Smooth muscle cell (in vitro differentiated cells): ENCODE results near the gene OR5A1. TPM values are rescaled to one million over a fixed set of nuclear protein-coding genes. Genes with fewer than 3 reads are reported as not detected.

Source experiments
- DNase-seq: peaks from one replicate; lab custom pipeline; 2025; ENCODE audit not compliant: unreplicated experiment; lab: John Stamatoyannopoulos, UW
- H2AFZ ChIP-seq: fragments of 200-600 bp; sonication (generic); 2 replicates; pipeline ENCODE4 v1.6.0; 2016; ENCODE audit warnings: antibody characterized with exemption, low read depth, mild to moderate bottlenecking
- H3F3A ChIP-seq: fragments of 200-600 bp; sonication (generic); 2 replicates; pipeline ENCODE4 v1.6.0; 2017; ENCODE audit warnings: antibody characterized with exemption, low read depth
- H3K27ac ChIP-seq: fragments of 200-600 bp; sonication (generic); 2 replicates; pipeline ENCODE4 v1.5.1; 2016; ENCODE audit warnings: low read depth, mild to moderate bottlenecking
- H3K27me3 ChIP-seq: fragments of 200-600 bp; sonication (generic); 2 replicates; pipeline ENCODE4 v1.6.1; 2016; ENCODE audit warnings: low read depth, mild to moderate bottlenecking
- H3K36me3 ChIP-seq: fragments of 200-600 bp; sonication (generic); 2 replicates; pipeline ENCODE4 v1.5.1; 2016; ENCODE audit warnings: low read depth
- H3K4me1 ChIP-seq: fragments of 200-600 bp; sonication (generic); 2 replicates; pipeline ENCODE4 v1.5.1; 2016; ENCODE audit warnings: low read depth
- H3K4me2 ChIP-seq: fragments of 200-600 bp; sonication (generic); 2 replicates; pipeline ENCODE4 v1.6.0; 2016; ENCODE audit warnings: mild to moderate bottlenecking
- H3K4me3 ChIP-seq: fragments of 200-600 bp; sonication (generic); 2 replicates; pipeline ENCODE4 v1.5.1; 2016; ENCODE audit warnings: mild to moderate bottlenecking
- H3K79me2 ChIP-seq: fragments of 200-600 bp; sonication (generic); 2 replicates; pipeline ENCODE4 v1.6.0; 2016; ENCODE audit warnings: low read depth, mild to moderate bottlenecking
- H3K9ac ChIP-seq: fragments of 200-600 bp; sonication (generic); 2 replicates; pipeline ENCODE4 v1.6.0; 2016; ENCODE audit warnings: low read depth
- H3K9me3 ChIP-seq: fragments of 200-600 bp; sonication (generic); replicated peaks from 2 replicates; pipeline ENCODE4 v1.5.1; 2016; ENCODE audit warnings: low read depth
- H4K20me1 ChIP-seq: fragments of 200-600 bp; sonication (generic); 2 replicates; pipeline ENCODE4 v1.6.0; 2016; ENCODE audit warnings: low read depth
- CTCF ChIP-seq: fragments of 200-600 bp; sonication (generic); IDR thresholded peaks from 2 replicates; pipeline ENCODE4 v1.5.1; 2017; ENCODE audit warnings: borderline replicate concordance, mild to moderate bottlenecking, antibody characterized with exemption; ENCODE audit not compliant: insufficient read depth, poor library complexity, severe bottlenecking
- WGBS: methylation state at CpG from one replicate; pipeline ENCODE4 v1.1.7; 2016; ENCODE audit warnings: low lambda C conversion rate; 5-methylcytosine and 5-hydroxymethylcytosine counted together
- polyA plus RNA-seq: library from polyadenylated mRNA; unstranded; fragments of >200 nt; fragmentation: Nextera tagmentation; extraction: Ambion mirVana; gene quantifications from 2 replicates; pipeline ENCODE4 v1.2.1, GENCODE V29; 2016
- total RNA-seq: library from RNA; depleted of rRNA; stranded (reverse); fragments of >200 nt; gene quantifications from 2 replicates; pipeline ENCODE4 v1.2.3, GENCODE V29; 2014

The OR5A1 gene
- total and polyA plus RNA-seq, 2 experiments from 2014 or later: not detected

DNA sequence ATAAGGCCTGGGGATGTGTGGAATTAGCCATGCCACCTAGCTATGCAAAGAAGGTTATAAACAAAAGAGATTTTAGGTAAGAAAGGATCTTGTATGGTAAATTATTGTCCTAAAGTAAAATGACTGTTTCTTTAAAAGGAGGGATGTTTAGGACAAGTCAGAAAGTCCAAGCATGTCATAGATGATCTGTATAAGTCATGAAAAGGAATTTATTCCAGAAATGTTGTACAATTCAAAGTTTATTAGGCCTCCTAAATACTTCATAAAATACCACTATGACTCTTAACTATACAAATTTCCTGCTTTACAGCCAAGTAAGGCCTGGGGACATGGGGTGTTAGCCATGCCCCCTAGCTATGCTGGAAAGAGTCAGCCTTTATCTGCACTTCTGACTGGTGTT lies 32.7 kb upstream of the OR5A1 start:
- Histone ChIP-seq H3K79me2 (no peaks in the 10 kb centered on the region), H3K9ac (no peak overlapping the region), H3K27ac (no peak overlapping the region), H3K36me3 (no peaks in the 10 kb centered on the region), H2AFZ (no peak overlapping the region), H3K4me1 (no peaks in the 10 kb centered on the region), H3K9me3 (no peaks in the 10 kb centered on the region), H3K4me3 (no peak overlapping the region), H4K20me1 (no peaks in the 10 kb centered on the region), H3K4me2 (no peak overlapping the region), H3F3A (no peaks in the 10 kb centered on the region), H3K27me3 (no peaks in the 10 kb centered on the region)
- TF ChIP-seq CTCF: no peak
- DNase-seq: no peak

DNA sequence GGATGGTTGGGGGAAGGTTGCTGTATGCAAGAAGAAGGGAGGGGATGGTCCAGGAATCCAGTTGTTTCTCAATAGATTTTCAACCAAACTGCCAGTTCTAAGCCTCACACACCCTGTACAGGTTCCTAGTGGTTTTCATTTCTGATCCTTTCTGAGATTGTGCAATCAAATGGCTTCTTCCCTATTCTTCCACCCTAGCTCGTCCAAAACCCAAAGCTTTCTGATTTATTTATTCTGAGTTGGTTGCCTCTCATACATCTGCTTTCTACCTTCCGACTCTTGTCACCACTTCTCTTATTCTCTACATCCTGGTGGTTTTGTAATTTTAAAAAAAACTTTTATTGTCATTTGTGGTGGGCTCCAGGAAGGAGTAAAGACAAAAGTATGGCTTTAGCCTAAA lies 22.6 kb upstream of the OR5A1 start:
- no peak for DNase-seq
- no peaks in the 10 kb centered on the region for H3K27me3 ChIP-seq
- no peaks in the 10 kb centered on the region for H4K20me1 ChIP-seq
- no peaks in the 10 kb centered on the region for H3K36me3 ChIP-seq
- WGBS: 79% methylated on average over 2 of the region's 2 CpGs
- H3K4me3 ChIP-seq: no peak overlapping the region
- no peak overlapping the region for H3K9ac ChIP-seq
- no peak overlapping the region for H3K4me2 ChIP-seq
- H2AFZ ChIP-seq: no peak overlapping the region
- no peaks in the 10 kb centered on the region for H3F3A ChIP-seq
- H3K79me2 ChIP-seq: no peaks in the 10 kb centered on the region
- no peak overlapping the region for H3K27ac ChIP-seq
- TF ChIP-seq CTCF: no peak
- no peaks in the 10 kb centered on the region for H3K9me3 ChIP-seq
- no peaks in the 10 kb centered on the region for H3K4me1 ChIP-seq

DNA sequence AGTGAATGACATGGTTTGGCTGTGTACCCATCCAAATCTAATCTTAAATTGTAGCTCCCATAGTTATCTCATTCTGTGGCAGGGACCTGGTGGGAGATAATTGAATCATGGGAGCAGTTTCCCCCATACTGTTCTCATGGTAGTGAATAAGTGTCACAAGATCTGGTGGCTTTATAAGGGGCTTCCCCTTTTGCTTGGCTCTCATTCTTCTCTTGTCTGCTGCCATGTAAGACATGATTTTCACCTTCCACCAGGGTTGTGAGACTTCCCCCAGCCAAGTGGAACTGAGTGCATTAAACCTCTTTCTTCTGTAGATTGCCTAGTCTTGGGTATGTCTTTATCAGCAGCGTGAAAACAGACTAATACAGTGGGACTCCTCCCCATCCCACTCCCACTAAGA lies 21.2 kb upstream of the OR5A1 start:
- WGBS: 86% methylated on average over 1 of the region's 1 CpG
- Histone ChIP-seq H2AFZ (no peak overlapping the region), H3K4me2 (no peak overlapping the region), H3K4me1 (no peaks in the 10 kb centered on the region), H3K27ac (no peak overlapping the region), H3K4me3 (no peak overlapping the region), H3F3A (no peaks in the 10 kb centered on the region), H3K36me3 (no peaks in the 10 kb centered on the region), H3K9ac (no peak overlapping the region), H3K79me2 (no peaks in the 10 kb centered on the region), H4K20me1 (no peaks in the 10 kb centered on the region), H3K27me3 (no peaks in the 10 kb centered on the region), H3K9me3 (no peaks in the 10 kb centered on the region)
- DNase-seq: no peak
- no peak for TF ChIP-seq CTCF

DNA sequence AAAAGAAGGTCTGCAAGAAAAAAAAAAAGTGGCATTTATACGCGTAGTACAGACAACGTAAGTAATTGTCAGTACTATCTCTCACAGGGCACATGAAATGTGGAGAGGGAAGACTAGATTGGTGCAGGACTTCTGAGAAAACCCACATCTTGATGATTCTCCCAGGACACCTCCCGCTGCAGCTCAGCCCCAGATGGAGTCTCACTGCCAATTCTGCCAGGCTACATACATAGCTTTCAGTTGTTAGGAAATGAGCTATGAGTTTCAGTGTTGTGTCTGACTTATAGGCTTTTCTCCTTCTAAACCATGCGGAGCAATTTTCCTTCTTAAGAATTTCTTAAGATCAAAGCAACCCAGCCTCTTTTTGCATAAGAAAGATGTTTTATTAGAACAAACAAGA lies 19.7 kb upstream of the OR5A1 start:
- WGBS: 91% methylated on average over 5 of the region's 5 CpGs
- Histone ChIP-seq H2AFZ (no peak overlapping the region), H3K9me3 (no peaks in the 10 kb centered on the region), H3K36me3 (no peaks in the 10 kb centered on the region), H3K4me3 (no peak overlapping the region), H3K27ac (no peak overlapping the region), H3K79me2 (no peaks in the 10 kb centered on the region), H3K9ac (no peak overlapping the region), H3K27me3 (no peaks in the 10 kb centered on the region), H4K20me1 (no peaks in the 10 kb centered on the region), H3K4me2 (no peak overlapping the region), H3K4me1 (no peaks in the 10 kb centered on the region), H3F3A (no peaks in the 10 kb centered on the region)
- DNase-seq: no peak
- TF ChIP-seq CTCF: no peak
